ENCODE results near the gene HPD. TPM values are rescaled to one million over a fixed set of nuclear protein-coding genes. Genes with fewer than 3 reads are reported as not detected.

The HPD gene
- total RNA-seq, 2 experiments from 2014 or later, result not detected

DNA sequence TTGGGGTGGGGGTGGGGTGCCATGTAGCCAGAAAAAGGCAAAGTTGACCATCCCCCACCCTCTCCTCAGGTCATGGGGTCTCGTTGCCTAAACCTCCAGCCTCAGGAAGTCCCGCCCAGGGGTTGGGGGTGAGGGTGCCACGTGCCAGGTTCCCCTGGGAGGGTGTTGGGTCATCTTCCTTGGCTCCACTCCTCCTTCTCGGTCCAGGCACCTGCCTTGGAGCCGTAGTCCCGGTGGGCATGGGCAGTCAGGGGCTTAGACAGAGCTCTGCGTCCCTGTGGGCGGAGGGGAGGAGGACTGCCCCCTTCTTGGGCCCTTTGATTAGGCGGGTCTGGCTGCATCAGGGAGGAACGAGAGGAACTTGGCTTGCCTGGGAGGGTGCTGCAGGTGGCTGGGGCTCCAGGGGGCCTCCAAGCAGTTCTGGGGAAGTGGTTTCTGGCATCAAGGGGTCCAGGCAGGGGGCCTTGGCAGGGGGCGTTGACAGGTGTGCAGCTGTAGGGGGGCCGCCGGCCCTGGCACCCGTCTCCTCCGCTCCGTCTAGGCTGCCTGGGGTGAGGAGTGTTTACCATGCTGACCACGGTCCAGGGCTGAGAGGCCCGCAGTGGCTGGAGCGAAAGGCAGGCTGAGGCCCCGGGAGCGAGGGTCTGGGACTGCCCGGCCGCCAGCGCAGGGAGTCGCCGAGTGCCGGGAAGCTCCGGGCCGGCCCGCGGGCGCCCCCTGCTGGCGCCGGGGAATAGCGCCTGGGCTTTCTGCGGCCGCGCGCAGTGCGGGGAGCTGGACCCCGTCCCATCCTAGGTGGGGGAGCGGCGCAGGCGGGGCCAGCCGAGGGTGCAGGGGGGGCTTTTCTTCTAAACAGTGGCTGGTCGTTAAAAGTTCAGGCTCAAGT is 47.0 kb downstream of the HPD start:
- peaks cover 57% of the 10 kb centered on the region for H3K4me1 Mint-ChIP-seq

DNA sequence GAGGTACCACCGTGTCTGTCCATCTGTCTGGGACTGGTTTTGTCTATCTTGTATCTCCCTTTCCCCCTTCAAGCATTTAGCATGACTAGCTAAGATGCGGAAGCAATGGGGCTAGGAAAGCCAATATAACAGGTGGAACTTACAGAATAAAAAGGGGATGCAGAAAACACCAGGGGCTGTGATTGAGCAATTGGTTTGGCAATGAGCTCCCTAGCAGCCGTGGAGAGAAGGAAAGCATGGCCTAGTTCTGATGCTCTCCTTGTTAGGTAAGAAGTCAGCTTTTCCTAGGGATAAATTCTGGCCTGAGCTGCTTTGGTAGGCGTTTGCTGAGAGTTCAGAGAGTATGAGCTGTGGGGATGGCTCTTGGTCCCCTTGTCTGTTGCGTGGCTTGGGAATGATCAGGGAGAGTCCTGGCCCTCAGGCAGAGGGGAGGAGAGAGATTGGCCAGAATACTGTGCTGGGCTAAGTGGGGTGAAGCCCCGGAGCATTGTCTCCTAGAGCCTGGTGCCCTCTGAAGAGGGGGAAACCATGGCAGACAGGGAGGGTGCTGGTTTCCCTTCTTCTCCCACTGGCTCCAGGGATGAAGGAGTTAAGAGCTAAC is 47.7 kb downstream of the HPD start:
- CTCF ChIA-PET, result interaction anchor here (0.6 to 14.5 kb wide), 14 partner anchors 9 to 1069 kb away, joined by 3 to 683 read pairs (median 4); partner anchors contain the start of genes PSMD9, RHOF and SETD1B
- Mint-ChIP-seq H3K4me3 (peak overlapping the region; percentile 81), H3K27me3 (no peaks in the 10 kb centered on the region), H3K27ac (peak overlapping the region; percentile 48), H3K36me3 (ENCODE audit: low read depth) (peaks cover 54% of the 10 kb centered on the region), H3K4me1 (peaks cover 63% of the 10 kb centered on the region), H3K9me3 (no peaks in the 10 kb centered on the region)
- POLR2A ChIA-PET, result interaction anchor here (1.1 to 27.1 kb wide), 6 partner anchors 24 to 411 kb away, joined by 3 to 1170 read pairs (median 4); partner anchors contain the start of genes PSMD9 and RHOF
- no peak for DNase-seq

More for the DNA sequence above, 47.0 kb downstream of the HPD start:
- H3K36me3 Mint-ChIP-seq (ENCODE audit: low read depth), result peaks cover 54% of the 10 kb centered on the region
- H3K27me3 Mint-ChIP-seq, result no peaks in the 10 kb centered on the region
- ChIA-PET CTCF (interaction anchor here (0.6 to 14.5 kb wide), 24 partner anchors 9 to 1070 kb away, joined by 3 to 683 read pairs (median 4); partner anchors contain the start of genes CFAP251, PSMD9, RHOF and SETD1B), POLR2A (interaction anchor here (0.6 to 27.1 kb wide), 7 partner anchors 24 to 411 kb away, joined by 3 to 1170 read pairs (median 4); partner anchors contain the start of genes PSMD9 and RHOF)
- H3K4me3 Mint-ChIP-seq, result peak overlapping the region; percentile 81
- H3K9me3 Mint-ChIP-seq, result no peaks in the 10 kb centered on the region
- peak overlapping the region; percentile 61 for H3K27ac Mint-ChIP-seq
- peak; percentile 73 for DNase-seq

DNA sequence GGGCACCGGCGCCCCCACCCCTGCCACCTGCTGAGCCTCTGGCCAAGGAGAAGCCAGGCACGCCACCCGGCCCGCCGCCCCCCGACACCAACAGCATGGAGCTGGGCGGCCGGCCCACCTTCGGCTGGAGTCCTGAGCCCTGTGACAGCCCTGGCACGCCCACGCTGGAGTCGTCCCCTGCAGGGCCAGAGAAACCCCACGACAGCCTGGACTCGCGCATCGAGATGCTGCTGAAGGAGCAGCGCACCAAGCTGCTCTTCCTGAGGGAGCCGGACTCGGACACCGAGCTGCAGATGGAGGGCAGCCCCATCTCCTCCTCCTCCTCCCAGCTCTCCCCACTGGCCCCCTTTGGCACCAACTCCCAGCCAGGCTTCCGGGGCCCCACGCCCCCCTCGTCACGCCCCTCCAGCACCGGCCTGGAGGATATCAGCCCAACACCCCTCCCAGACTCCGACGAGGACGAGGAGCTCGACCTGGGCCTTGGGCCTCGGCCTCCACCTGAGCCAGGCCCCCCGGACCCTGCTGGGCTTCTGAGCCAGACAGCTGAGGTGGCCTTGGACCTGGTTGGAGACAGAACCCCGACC is 48.3 kb downstream of the HPD start:
- Mint-ChIP-seq H3K36me3 (ENCODE audit: low read depth) (peaks cover 56% of the 10 kb centered on the region), H3K27ac (no peak overlapping the region), H3K9me3 (no peaks in the 10 kb centered on the region), H3K4me1 (peaks cover 65% of the 10 kb centered on the region), H3K27me3 (no peaks in the 10 kb centered on the region), H3K4me3 (no peak overlapping the region)
- no peak for DNase-seq
- CTCF ChIA-PET, result interaction anchor here (1.2 to 14.5 kb wide), 5 partner anchors 8 to 78 kb away, joined by 3 to 683 read pairs (median 38); partner anchors contain the start of genes PSMD9, RHOF and SETD1B
- POLR2A ChIA-PET, result interaction anchor here (1.1 to 27.1 kb wide), 2 partner anchors 23 to 219 kb away, joined by 3 to 1170 read pairs; partner anchors contain the start of gene RHOF

DNA sequence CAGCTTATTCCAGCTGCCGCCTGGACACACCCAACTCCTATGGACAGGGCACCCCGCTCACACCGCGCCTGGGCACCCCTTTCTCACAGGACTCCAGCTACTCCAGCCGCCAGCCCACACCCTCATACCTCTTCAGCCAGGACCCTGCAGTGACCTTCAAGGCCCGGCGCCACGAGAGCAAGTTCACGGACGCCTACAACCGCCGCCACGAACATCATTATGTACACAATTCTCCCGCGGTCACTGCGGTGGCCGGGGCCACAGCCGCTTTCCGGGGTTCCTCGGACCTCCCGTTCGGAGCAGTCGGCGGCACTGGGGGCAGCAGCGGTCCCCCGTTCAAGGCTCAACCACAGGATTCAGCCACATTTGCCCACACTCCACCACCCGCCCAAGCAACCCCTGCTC is 48.9 kb downstream of the HPD start:
- Mint-ChIP-seq H3K27me3 (no peaks in the 10 kb centered on the region), H3K4me1 (peaks cover 63% of the 10 kb centered on the region), H3K4me3 (no peak overlapping the region), H3K9me3 (no peaks in the 10 kb centered on the region), H3K36me3 (ENCODE audit: low read depth) (peaks cover 57% of the 10 kb centered on the region), H3K27ac (no peak overlapping the region)
- POLR2A ChIA-PET, result interaction anchor here (27.1 kb wide), 1 partner anchor 22 kb away, joined by 1170 read pairs; the partner anchor contains the start of gene RHOF
- DNase-seq, result no peak
- CTCF ChIA-PET, result interaction anchor here (4.0 to 14.5 kb wide), 2 partner anchors 19 to 79 kb away, joined by 38 to 683 read pairs; partner anchors contain the start of genes PSMD9 and RHOF

DNA sequence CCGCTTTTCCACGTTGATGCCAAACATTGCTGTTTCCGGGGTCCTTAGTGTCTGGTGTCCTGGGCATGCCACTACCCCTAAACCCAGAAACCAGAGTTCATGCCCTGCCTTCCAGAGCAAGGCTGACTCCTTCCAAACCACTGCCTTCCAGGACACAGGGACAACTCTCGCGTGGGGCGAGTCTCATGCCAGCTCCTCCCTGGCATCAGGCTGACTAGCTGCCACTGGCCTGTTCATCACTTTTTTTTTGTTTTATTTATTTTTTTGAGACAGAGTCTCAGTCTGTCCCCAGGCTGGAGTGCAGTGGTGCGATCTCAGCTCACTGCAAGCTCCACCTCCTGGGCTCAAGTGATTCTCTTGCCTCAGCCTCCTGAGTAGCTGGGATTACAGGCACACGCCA is 50.0 kb downstream of the HPD start:
- DNase-seq, result no peak
- Mint-ChIP-seq H3K27me3 (no peaks in the 10 kb centered on the region), H3K36me3 (ENCODE audit: low read depth) (peaks cover 57% of the 10 kb centered on the region)

DNA sequence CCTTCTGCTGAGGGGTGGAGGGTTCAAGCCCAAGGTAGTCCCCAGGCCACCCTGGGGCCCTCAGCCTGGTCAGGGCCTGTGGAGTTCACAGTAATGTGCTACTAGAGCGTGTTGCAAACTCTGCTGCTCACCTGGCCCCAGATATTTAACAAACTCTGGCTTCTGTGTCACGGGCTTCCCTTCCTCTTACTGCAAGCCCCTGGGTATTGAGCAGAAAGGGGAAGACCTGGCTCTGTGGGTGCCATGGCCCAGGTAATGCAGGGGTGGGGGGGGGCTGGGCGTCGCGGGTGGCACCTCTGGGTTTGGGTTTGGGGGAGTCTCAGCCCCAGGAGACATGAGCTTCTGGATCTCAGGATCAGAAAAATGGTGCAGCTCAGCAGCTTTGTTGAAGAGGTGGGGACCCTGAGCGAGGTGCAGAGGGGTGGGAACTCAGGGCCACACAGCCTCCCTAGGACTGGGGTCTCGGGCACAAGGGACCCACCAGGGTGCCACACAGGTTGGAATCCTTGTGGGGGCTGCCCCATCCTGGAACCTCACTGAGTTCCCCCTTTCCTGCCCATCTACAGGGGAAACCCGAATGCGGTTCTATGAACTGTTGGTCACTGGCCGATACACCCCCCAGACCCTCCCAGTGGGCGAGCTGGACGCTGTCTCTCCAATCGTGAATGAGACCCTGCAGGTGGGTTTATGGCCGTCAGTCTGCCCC is 50.9 kb downstream of the HPD start:
- DNase-seq, result no peak
- POLR2A ChIA-PET, result interaction anchor here (27.1 kb wide), 1 partner anchor 20 kb away, joined by 1170 read pairs; the partner anchor contains the start of gene RHOF
- Mint-ChIP-seq H3K9me3 (no peaks in the 10 kb centered on the region), H3K27me3 (no peaks in the 10 kb centered on the region), H3K4me3 (peak overlapping the region; percentile 50), H3K4me1 (peaks cover 51% of the 10 kb centered on the region), H3K27ac (no peak overlapping the region), H3K36me3 (ENCODE audit: low read depth) (peaks cover 55% of the 10 kb centered on the region)
- CTCF ChIA-PET, result interaction anchor here (14.5 kb wide), 1 partner anchor 17 kb away, joined by 683 read pairs; the partner anchor contains the start of gene RHOF

More for the DNA sequence above, 50.0 kb downstream of the HPD start:
- H3K4me1 Mint-ChIP-seq, result peaks cover 60% of the 10 kb centered on the region
- CTCF ChIA-PET, result interaction anchor here (14.5 kb wide), 1 partner anchor 18 kb away, joined by 683 read pairs; the partner anchor contains the start of gene RHOF
- H3K4me3 Mint-ChIP-seq, result no peak overlapping the region
- POLR2A ChIA-PET, result interaction anchor here (27.1 kb wide), 1 partner anchor 21 kb away, joined by 1170 read pairs; the partner anchor contains the start of gene RHOF
- H3K9me3 Mint-ChIP-seq, result no peaks in the 10 kb centered on the region
- peak overlapping the region; percentile 24 for H3K27ac Mint-ChIP-seq

DNA sequence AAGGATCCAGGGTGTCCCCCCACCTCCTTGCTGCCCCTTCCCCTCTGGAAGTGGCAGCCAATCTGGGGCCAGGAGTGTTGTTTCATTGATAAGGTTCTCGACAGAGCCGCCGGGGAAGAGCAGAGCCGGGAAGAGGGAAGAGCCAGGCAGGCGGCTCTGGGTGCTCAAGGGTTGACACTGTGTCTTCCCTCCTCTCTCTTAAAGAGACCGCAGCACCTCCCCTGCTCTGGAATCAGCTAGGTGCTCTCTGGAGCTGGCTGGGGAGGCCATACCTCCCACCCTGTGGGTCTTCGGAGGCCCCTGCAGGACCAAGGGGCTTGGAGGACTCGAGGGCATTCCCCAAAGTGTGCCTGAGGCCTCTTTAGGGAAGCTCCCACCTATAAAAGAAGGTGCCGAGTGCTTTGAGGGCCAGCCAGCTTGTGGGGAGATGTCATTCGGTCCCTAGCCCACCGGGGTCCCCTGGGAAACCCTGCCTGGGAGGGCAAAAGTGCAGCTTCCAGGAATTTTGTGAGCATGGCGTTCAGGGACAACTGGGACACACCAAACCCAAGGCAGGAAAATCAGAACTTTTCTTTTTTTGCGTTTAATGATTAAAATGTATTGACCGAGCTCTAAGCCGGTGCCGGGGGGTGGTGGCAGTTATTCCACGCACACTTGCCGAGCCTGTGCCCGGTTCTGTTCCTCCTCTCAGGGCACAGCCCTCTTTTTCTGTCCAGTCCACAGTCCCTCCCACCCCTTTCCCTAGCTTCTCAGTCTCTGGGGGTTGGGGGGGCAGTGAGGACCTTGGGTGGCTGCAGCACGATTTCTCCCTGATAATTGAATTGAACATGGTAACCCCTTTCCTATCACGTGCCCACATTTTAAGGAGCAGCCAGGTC is 51.9 kb downstream of the HPD start:
- ChIA-PET POLR2A (interaction anchor here (0.8 to 27.1 kb wide), 4 partner anchors 8 to 89 kb away, joined by 3 to 1170 read pairs (median 4); partner anchors contain the start of genes PSMD9 and RHOF), CTCF (interaction anchor here (0.6 to 14.5 kb wide), 4 partner anchors 16 to 628 kb away, joined by 4 to 683 read pairs (median 6); partner anchors contain the start of genes PSMD9 and RHOF)
- DNase-seq, result no peak
- no peaks in the 10 kb centered on the region for H3K27me3 Mint-ChIP-seq
- peak overlapping the region; percentile 82 for H3K27ac Mint-ChIP-seq
- peak overlapping the region; percentile 95 for H3K4me3 Mint-ChIP-seq
- H3K36me3 Mint-ChIP-seq (ENCODE audit: low read depth), result peaks cover 57% of the 10 kb centered on the region
- no peaks in the 10 kb centered on the region for H3K9me3 Mint-ChIP-seq
- peaks cover 46% of the 10 kb centered on the region for H3K4me1 Mint-ChIP-seq

DNA sequence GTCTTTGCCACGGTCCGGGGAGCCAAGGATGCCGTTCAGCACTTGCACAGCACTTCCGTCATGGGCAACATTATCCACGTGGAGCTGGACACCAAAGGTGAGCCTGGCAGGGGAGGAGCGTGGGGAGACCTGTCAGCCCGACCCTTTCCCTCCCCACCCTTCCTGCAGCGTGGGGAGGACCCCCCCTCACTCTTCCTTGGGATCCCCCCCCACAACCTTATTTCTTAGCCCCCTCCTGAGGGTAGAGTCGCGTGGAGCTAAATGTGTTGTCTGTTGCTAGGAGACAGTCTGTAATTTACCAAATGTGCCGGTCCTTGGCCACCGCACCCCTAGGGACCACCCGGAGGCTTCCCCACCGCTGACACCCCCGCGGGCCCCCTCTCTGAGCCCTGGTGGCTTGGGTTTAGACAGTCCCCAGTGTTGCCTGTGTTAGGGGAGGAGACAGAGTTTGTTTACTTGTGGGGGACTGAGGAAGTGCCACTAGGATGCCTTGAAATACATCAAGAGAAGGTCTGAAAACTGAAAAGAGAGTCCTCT is 52.6 kb downstream of the HPD start:
- H3K4me1 Mint-ChIP-seq, result peaks cover 40% of the 10 kb centered on the region
- H3K9me3 Mint-ChIP-seq, result no peaks in the 10 kb centered on the region
- no peaks in the 10 kb centered on the region for H3K27me3 Mint-ChIP-seq
- peak overlapping the region; percentile 95 for H3K4me3 Mint-ChIP-seq
- POLR2A ChIA-PET, result interaction anchor here (0.8 to 27.1 kb wide), 5 partner anchors 9 to 93 kb away, joined by 3 to 1170 read pairs (median 6); partner anchors contain the start of genes PSMD9, RHOF and TMEM120B
- peak overlapping the region; percentile 82 for H3K27ac Mint-ChIP-seq
- CTCF ChIA-PET, result interaction anchor here (0.6 to 14.5 kb wide), 4 partner anchors 15 to 629 kb away, joined by 4 to 683 read pairs (median 6); partner anchors contain the start of genes PSMD9 and RHOF
- no peak for DNase-seq
- H3K36me3 Mint-ChIP-seq (ENCODE audit: low read depth), result peaks cover 60% of the 10 kb centered on the region

DNA sequence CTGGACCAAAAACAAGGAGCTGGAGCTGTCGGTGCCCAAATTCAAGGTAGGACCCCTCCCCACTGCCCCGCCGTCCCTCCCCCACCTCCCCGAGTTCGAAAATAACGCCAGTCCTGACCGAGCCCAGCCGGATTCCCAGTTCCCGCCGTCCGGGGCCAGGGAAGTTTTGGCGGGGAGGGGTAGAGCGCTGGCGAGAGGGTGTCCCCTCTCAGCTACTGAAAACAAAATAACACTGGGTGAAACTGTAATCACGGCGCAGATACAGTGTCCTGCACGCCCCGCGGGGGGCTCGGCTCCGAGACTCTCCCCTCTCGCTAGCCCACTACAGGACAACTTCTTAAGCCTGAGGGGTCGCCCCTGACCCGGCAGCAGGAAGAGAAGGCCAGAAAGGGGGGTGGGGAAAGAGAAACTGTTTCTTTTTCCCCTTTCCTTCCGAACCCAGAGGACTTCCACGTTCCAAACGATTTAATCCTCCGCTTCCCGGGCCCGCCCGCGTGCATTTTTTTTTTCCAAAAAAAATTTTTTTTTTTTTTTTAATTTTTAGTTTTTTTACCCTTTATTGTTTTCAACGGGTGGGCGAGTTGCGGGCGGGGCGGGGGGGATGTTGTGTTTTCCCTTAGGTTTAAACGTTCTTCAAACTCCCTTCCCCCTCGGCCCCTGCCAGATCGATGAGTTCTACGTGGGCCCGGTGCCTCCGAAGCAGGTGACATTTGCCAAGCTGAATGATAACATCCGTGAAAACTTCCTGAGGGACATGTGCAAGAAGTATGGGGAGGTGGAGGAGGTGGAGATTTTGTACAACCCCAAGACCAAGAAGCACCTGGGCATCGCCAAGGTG is 53.3 kb downstream of the HPD start:
- peak overlapping the region; percentile 95 for H3K4me3 Mint-ChIP-seq
- peak overlapping the region; percentile 98 for H3K27ac Mint-ChIP-seq
- ChIA-PET CTCF (interaction anchor here (0.6 to 14.5 kb wide), 5 partner anchors 15 to 113 kb away, joined by 3 to 683 read pairs (median 4); partner anchors contain the start of genes CFAP251, PSMD9, RHOF and TMEM120B), POLR2A (interaction anchor here (0.8 to 27.1 kb wide), 6 partner anchors 10 to 695 kb away, joined by 3 to 1170 read pairs (median 6); partner anchors contain the start of genes PSMD9, RHOF, TMEM120B and ZCCHC8)
- peaks cover 33% of the 10 kb centered on the region for H3K4me1 Mint-ChIP-seq
- no peaks in the 10 kb centered on the region for H3K27me3 Mint-ChIP-seq
- no peak for DNase-seq
- H3K9me3 Mint-ChIP-seq, result no peaks in the 10 kb centered on the region
- peaks cover 57% of the 10 kb centered on the region for H3K36me3 Mint-ChIP-seq (ENCODE audit: low read depth)
